Measurements from ENCODE around the gene ZNF701.
"Not testable (repeated sequence)": the region's sequence is repeated elsewhere in the genome, so short reads cannot be mapped to it uniquely, and the experiment has no call there.

The ZNF701 gene

DNA sequence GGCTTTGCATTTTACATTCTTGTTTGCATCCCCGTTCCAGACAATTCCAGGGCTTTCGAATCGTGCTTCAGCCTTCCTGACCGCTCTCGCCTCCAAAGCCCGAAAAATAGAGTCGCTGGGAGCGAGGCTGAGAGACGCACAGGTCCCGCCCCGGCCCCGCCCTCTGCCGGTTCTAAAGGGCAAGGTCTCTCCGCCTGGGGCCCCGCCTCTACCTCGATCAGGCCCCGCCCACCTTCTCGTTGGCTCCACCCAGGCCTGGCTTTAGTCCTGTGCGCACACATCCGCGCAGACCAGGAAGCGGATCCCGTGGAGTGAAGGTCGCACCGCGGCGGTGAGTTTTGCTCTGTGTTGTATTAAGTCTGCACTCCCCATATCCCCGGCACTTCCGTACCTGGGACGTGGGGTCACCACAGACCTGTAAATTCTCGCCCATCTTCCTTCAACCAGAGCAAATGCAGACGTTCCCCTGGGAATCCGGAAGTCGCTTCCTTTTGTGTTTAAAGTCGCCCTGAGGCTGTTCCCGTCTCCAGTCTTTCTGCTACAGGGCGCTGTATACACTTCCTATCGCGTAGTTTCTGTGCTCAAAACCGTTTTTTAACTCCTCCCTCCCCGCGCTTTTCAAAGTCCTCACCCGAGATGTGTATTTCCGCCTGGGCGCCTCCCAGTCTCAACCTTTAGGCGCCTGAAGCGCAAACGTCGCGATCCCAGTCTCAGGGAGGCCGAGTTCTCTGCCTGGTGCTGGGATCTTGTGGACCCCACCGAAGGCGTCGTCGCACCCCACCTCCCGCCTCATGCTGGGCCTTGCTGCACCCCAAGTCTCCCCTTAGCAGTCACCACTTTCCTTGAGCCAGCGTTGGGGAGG is at the start of gene ZNF701:
ZNF701 (plus strand) TSS at position 288 of the 862 bp plus-strand sequence. CDS start 3,861 bp downstream, outside the sequence.
- peak; percentile 93 for DNase-seq (ENCODE audit: low read depth)

DNA sequence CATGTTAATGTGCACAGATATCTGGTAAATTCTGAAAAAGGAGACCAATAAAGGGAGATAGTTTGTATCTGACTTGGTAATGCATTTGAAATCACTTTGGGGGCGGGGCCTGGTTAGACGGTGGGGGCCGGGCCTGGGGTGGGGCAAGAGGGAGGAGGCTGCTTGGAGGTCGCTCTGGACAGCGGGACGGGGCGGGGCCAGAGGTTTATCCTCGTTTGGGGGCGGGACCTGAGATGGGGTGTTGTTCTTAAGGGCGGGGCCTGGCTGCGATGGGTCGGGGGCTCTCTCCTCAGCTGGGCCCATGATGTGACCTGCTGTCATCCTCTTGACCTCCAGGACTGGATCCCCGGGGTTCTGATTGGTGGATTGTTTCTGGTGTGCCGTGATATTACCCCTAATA is 47.5 kb upstream of the ZNF701 start:
- no peak for DNase-seq (ENCODE audit: low read depth)

DNA sequence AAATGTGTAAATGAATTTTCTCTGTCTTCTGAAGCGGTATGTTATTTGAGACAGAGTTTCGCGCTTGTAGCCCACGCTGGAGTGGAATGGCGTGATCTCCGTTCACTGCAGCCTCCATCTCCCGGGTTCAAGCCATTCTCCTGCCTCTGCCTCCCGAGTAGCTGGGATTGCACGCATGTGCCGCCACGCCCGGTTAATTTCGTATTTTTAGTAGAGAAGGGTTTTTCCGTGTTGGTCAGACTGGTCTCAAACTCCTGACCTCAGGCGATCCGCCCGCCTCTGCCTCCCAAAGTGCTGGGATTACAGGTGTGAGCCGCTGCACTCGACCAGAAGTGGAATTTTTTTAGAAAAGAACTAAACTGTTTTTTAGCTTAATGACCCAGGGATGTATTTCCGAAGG is 46.0 kb upstream of the ZNF701 start:
- no peak for DNase-seq (ENCODE audit: low read depth)

DNA sequence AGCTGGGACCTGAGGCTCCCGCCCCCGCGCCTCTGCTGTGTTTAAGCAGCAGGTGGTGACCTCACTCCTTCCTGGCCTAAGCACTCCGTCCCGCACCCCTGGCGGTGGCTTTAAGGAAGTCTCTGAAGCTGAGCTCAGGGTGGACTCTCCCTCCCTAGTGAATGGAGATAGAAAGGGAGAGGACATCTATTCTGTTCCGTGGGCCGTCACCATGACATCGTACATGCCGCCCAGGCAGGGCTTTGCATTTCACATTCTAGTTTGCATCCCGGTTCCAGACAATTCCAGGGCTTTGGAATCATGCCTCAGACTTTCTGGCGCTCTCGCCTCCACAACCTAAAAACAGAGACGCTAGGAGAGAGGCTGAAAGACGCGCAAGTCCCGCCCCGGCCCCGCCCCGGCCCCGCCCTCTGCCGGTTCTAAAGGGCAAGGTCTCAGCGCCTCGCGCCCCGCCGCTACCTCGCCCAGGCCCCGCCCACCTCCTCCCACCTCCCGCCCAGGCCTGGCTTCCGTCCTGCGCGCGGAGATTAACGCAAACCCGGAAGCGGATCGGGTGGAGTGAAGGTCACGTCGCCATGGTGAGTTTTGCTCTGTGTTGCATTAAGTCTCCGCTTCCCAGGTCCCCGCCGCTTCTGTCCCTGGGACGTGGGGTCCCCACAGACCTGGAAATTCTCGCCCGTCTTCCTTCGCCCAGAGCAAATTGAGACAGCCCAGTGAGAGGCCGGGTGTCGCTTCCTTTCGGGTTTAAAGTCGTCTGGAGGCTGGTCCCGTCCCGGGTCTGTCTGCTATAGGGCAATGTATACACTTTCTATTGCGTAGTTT is 42.7 kb upstream of the ZNF701 start, which contains the start of gene ZNF808:
ZNF808 (plus strand) TSS at position 535 of the 822 bp plus-strand sequence. CDS start 15,617 bp downstream, outside the sequence.
- peak; percentile 97 for DNase-seq (ENCODE audit: low read depth)

DNA sequence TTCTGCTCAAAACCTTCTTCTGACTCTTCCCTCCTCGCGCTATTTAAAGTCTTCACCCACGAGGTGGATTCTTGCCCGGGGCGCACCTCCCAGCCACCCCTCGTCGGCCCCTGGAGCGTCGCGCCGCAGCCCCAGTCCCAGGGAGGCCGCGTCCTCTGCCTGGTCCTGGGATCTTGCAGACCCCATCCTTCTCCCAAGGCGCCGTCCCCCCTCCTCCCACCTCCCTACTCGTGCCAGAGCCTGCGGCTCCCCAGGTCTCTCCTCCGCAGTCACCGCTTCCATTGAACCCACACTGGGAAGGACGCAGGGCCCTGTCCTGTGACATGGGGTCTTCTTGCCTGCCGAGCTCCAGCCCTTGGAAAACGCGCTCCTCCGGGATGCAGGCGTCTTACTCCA is 42.1 kb upstream of the ZNF701 start:
- DNase-seq (ENCODE audit: low read depth), result no peak

DNA sequence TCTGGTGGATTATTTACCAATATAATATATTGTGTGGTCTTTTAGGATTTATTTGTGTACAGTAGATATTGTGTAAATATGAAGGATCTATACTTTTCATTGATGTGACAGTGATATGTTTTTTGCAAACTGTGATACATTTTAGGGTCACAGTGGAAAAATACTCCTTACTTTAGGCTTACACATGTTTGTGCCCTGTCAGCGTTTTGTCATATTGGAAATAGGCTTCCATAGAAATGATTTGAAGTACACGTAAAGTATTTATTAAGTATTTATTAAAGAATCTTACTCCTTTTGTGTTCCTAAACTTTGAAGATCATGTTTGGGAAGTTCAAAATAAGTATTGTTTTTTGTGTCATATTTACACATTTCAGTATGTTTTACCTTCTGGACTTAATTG is 37.6 kb upstream of the ZNF701 start:
- no peak for DNase-seq (ENCODE audit: low read depth)

DNA sequence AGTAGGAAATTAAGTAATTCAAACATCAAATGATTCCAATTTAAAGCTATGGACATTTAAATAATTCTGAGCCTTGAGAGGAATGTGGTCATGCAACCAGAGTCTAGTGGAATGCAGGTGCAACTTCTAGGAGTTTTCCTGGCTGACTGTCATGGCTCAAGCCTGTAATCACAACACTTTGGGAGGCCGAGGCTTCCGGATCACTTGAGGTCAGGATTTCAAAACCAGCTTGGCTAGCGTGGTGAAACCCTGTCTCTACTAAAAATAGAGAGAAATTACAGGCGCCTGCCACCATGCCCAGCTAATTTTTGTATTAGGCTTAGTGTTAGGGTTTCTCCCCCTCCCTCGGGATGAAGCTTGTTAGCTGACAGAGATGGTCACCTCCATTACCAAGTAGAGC is 36.2 kb upstream of the ZNF701 start:
- DNase-seq (ENCODE audit: low read depth), result no peak

DNA sequence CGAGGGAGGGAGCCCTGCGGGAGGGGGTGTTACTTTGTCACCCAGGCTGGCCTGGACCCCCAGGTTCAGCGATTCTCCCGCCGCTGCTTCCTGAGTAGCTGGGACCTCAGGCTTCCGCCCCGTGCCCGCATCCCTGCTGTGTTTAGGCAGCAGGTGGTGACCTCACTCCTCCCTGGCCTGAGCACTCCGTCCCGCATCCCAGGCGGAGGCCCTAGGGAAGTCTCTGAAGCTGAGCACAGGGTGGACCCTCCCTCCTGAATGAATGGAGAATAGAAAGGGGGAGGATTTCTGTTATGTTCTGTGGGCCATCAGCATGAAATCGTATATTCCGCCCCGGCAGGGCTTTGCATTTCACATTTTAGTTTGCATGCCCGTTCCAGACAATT is 34.7 kb upstream of the ZNF701 start:
- not testable (repeated sequence) for DNase-seq (ENCODE audit: low read depth)

DNA sequence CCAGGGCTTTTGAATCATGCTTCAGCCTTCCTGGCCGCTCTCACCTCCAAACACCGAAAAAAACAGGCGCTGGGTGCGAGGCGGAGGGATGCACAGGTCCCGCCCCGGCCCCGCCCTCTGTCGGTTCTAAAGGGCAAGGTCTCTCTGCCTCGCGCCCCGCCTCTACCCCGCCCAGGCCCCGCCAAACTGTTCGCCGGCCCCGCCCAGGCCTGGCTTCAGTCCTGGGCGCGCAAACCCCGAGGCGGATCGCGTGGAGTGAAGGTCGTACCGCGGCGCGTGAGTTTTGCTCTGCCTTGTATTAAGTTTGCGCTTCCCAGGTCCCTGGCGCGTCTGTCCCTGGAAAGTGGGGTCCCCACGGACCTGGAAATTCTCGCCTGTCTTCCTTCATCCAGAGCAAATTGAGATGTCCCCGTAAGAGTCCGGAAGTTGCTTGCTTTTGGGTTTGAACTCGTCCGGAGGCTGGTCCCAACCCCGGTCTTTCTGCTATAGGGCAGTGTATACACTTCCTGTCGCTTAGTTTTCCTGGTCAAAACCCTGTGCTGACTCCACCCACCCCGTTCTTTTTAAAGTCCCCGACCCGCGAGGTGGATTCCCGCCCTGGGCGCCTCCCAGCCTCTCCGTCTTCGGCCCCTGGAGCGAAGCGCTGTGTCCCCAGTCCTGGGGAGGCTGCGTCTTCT is 34.2 kb upstream of the ZNF701 start:
- peak; percentile 88 for DNase-seq (ENCODE audit: low read depth)

DNA sequence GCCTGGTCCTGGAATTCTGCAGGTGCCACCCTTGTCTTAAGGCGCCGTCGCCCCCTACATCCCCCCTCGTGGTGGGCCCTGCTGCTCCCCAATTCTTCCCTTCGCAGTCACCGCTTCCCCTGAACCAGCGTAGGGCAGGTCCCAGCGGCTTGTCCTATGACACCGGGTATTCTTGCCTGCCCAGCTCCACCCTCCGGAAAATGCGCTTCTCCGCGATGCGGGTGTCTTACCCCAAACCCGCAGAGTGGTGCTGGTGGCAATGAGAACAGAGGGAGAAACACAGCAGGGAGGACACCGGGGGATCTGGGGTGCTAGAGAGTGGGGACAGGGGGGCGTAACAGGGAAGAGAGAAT is 33.7 kb upstream of the ZNF701 start:
- DNase-seq (ENCODE audit: low read depth), result no peak

DNA sequence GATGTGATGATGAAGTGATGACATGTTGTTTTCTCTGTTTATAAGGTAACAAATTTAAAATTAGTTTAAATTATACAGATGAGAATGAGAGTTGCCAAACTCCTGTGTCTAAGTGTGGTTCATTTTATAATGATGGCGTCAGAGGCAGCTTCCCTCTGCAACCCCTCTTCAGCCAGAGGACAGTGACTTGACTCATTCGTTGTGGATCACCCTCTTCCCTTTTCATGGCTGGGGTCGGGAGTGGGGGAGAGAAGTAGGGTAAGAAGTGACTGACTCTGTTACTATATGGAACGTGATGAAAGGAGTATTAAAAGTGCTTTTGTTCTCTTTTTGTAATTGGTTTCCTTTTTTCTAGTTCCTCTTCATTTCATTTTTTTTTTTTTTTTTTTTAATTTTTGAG is 31.3 kb upstream of the ZNF701 start:
- DNase-seq (ENCODE audit: low read depth), result not testable (repeated sequence)

DNA sequence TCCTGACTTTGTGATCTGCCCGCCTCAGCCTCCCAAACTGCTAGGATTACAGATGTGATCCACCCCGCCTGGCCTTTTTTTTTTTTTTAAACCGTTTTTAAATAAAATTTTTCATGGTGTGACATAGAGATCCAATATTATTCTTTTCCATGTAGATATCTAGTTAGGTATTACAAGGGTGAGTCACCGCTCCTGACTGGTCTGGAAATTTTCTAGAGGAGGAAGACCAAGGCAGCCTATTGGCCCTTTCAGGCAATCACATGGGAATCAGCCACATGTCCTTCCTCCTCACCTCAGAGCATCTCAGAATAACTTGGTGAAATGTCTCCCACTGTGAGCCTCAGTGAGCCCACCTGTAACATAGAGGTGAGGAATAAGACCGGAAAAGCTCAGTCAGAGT is 28.9 kb upstream of the ZNF701 start:
- not testable (repeated sequence) for DNase-seq (ENCODE audit: low read depth)

DNA sequence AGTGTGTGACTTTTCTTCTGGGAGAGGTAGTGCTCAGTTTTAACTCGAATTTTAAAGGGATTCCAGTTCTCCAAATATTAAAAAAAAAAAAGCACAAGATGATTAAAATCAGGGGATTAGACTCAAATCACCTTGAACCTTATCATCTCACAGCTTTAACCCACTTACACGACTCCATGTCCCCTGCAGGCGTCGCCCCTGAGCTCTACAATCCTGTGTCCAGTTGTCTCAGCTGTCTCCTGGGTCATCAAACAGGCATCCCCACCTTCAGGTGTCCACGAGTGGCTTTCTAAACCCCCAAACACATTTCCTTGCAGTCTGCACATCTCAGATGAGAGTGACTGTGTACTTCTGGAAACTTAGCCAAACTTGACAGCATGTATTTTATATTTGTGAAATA is 28.5 kb upstream of the ZNF701 start:
- no peak for DNase-seq (ENCODE audit: low read depth)

DNA sequence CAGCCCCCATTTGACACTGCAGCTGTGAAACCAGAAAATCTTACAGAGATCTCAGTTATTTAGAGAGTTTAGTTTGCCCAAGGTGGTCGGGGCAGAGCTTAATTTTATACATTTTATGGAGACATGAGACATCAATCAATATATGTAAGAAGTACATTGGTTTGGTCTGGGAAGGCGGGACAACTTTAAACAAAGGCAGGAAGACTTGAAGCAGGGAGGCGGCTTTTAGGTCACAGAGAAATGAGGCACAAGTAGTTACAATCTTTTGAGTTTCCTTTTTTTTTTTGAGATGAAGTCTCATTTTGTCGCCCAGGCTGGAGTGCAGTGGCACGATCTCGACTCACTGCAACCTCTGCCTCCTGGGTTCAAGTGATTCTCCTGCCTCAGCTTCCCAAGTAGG is 27.5 kb upstream of the ZNF701 start:
- DNase-seq (ENCODE audit: low read depth), result not testable (repeated sequence)

DNA sequence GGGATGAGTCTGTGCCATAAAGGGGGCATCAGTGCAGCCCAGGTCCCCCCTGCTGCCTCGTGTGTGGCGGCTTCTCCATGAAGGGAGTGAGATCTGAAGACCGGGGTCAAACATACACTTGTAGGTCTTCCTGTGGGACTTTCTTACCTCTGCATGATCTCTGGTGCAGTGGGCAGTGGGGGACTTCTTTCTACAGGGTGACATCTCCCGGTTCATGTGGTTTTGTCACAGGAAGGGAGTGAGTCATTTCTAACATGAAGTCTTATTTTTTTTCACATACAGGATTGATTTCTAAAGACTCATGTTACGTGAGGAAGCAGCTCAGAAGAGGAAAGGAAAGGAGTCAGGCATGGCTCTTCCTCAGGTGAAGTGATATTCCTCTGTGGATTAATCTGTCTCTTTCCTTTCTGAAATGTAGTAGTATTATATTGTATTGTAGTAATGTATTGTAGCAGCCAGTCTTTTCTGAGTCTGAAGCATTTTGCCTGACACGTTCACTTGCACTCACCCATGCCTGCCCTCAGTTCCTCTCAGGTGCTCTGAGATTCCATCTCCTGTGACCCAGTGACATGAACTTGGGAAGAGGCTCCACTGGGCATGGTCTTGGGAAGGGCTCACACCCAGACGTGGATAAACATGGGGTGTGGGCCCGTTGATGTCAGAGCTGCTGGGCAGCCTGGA is 27.0 kb upstream of the ZNF701 start:
- no peak for DNase-seq (ENCODE audit: low read depth)

DNA sequence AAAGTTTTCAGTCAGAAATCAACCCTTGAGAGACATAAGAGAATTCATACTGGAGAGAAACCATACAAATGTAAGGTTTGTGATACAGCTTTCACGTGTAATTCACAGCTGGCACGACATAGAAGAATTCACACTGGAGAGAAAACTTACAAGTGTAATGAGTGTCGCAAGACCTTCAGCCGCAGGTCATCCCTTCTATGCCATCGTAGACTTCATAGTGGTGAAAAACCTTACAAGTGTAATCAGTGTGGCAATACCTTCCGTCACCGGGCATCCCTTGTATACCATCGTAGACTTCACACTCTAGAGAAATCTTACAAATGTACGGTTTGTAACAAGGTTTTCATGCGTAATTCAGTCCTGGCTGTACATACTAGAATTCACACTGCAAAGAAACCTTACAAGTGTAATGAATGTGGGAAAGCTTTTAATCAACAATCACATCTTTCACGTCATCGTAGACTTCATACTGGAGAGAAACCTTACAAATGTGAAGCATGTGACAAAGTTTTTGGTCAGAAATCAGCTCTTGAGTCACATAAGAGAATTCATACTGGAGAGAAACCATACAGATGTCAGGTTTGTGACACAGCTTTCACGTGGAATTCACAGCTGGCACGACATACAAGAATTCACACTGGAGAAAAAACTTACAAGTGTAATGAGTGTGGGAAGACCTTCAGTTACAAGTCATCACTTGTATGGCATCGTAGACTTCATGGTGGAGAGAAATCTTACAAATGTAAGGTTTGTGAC is 15.7 kb upstream of the ZNF701 start:
- DNase-seq (ENCODE audit: low read depth), result no peak

DNA sequence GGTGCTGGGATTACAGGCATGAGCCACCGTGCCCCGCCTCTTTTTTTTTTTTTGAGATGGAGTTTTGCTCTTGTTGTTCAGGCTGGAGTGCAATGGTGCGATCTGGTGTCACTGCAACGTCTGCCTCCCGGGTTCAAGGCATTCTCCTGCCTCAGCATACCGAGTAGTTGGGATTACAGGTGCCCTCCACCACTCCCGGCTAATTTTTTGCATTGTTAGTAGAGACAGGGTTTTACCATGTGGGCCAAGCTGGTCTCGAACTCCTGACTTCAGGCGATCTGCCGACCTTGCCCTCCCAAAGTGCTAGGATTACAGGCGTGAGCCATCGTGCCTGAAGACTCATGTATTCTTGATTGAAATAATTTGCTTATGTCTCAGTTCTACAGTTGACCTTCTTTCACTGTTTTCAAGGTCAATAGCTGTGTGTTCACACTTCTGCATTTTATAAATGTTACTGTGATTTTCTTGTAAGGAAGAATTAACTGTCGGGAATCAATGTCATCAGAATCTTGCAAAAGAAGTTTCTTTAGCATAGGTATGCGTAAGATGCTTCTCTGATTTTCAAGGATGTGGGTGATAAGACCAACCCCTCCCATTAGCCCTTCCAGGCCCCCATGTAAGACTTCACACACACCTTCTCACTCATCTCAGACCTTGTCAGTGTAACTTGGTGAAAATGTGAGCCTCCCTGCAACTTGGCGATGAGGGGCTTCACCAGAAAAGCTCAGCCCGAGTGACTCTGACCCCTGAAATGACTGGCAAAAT is 12.7 kb upstream of the ZNF701 start:
- no peak for DNase-seq (ENCODE audit: low read depth)

DNA sequence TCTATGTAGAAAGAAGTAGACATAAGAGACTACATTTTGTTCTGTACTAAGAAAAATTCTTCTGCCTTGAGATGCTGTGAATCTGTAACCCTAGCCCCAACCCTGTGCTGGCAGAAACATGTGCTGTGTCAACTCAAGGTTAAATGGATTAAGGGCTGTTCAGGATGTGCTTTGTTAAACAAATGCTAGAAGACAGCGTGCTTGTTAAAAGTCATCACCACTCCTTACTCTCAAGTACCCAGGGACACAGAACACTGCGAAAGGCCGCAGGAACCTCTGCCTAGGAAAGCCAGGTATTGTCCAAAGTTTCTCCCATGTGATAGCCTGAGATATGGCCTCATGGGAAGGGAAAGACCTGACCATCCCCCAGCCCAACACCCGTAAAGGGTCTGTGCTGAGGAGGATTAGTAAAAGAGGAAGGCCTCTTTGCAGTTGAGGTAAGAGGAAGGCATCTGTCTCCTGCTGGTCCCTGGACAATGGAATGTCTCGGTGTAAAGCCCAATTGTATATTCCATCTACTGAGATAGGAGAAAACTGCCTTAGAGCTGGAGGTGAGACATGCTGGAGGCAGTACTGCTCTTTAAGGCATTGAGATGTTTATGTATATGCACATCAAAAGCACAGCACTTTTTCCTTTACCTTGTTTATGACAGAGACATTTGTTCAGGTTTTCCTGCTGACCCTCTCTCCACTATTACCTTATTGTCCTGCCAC is 11.2 kb upstream of the ZNF701 start:
- not testable (repeated sequence) for DNase-seq (ENCODE audit: low read depth)

DNA sequence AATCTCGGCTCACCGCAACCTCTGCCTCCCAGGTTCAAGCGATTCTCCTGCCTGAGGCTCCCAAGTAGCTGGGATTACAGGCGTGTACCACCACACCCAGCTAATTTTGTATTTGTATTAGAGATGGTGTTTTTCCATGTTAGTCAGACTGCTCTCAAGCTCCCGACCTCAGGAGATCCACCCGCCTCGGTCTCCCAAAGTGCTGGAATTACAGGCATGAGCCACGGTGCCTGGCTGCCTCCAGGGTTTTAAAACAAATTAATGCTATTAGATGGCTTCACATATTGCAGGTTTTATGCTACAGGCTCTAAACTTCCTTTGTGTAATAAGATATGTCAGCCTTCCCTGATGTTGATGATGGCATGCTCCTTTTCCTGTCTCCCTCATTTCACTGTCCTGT is 8.5 kb upstream of the ZNF701 start:
- DNase-seq (ENCODE audit: low read depth), result not testable (repeated sequence)

DNA sequence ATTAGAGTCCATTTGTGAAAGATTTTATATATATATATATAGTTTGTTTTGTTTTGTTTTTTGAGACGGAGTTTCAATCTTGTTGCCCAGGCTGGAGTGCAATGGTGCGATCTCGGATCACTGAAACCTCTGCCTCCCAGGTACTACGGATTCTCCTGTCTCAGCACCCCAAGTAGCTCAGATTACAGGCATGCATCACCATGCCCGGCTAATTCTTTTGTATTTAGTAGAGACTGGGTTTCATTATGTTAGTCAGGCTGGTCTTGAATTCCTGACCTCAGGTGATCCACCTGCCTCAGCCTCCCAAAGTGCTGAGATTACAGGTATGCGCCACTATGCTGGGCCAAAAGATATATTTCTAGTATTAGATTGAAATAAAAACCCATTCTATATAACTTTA is 4.0 kb upstream of the ZNF701 start:
- DNase-seq (ENCODE audit: low read depth), result no peak

Data from activated T-cell treated with anti-CD3 and anti-CD28 coated beads for 24 hours (primary cell).